Duodenal mucosa (tissue), 2 donors: Measurements from ENCODE around the gene SCUBE1.

Source experiments
- H3K27ac ChIP-seq: one replicate; pipeline ENCODE4 v1.7.0; 2013; ENCODE audit warnings: low read depth, low read length
- H3K27me3 ChIP-seq, 2 donors: one replicate each; pipeline ENCODE4 v1.7.0; 2013; ENCODE audit warnings: low read length in 2 of 2, control low read depth in 1 of 2; ENCODE audit not compliant: insufficient read depth in 2 of 2, control insufficient read depth in 1 of 2
- H3K36me3 ChIP-seq, 2 donors: one replicate each; pipeline ENCODE4 v1.7.0; 2013; ENCODE audit warnings: low read length in 2 of 2, control low read depth in 1 of 2; ENCODE audit not compliant: insufficient read depth in 2 of 2, control insufficient read depth in 1 of 2
- H3K4me1 ChIP-seq, 2 donors: one replicate each; pipeline ENCODE4 v1.7.0; 2013; ENCODE audit warnings: low read length in 2 of 2, control low read depth in 1 of 2; ENCODE audit not compliant: insufficient read depth in 2 of 2, control insufficient read depth in 1 of 2
- H3K4me3 ChIP-seq, 2 donors: one replicate each; pipeline ENCODE4 v1.7.0; 2013; ENCODE audit warnings: low read length in 2 of 2, low read depth in 1 of 2
- H3K9ac ChIP-seq, 2 donors: one replicate each; pipeline ENCODE4 v1.7.0; 2013; ENCODE audit warnings: low read length in 2 of 2, low read depth in 1 of 2
- H3K9me3 ChIP-seq, 2 donors: one replicate each; pipeline ENCODE4 v1.7.0; 2013; ENCODE audit warnings: low read length in 2 of 2, control low read depth in 1 of 2; ENCODE audit not compliant: control insufficient read depth in 1 of 2

Gene SCUBE1

GRCh38 chr22:43241138-43241597, 102.0 kb downstream of the SCUBE1 start:
- Histone ChIP-seq H3K27ac (no peak overlapping the region), H3K27me3 (no peaks in the 10 kb centered on the region), H3K9me3 (no peaks in the 10 kb centered on the region), H3K4me1 (no peaks in the 10 kb centered on the region), H3K4me3 (no peak overlapping the region), H3K9ac (no peak overlapping the region), H3K36me3 (no peaks in the 10 kb centered on the region)

- no peak overlapping the region for H3K27ac ChIP-seq
- no peaks in the 10 kb centered on the region for H3K9me3 ChIP-seq
- no peak overlapping the region for H3K4me3 ChIP-seq
- H3K9ac ChIP-seq: no peak overlapping the region
- no peaks in the 10 kb centered on the region for H3K36me3 ChIP-seq
- H3K27me3 ChIP-seq: peaks cover 0 to 1% of the 10 kb centered on the region in 2 donors
- no peaks in the 10 kb centered on the region for H3K4me1 ChIP-seq
Measured at GRCh38 chr22:43240614-43241013, 102.6 kb downstream of the SCUBE1 start.

DNA sequence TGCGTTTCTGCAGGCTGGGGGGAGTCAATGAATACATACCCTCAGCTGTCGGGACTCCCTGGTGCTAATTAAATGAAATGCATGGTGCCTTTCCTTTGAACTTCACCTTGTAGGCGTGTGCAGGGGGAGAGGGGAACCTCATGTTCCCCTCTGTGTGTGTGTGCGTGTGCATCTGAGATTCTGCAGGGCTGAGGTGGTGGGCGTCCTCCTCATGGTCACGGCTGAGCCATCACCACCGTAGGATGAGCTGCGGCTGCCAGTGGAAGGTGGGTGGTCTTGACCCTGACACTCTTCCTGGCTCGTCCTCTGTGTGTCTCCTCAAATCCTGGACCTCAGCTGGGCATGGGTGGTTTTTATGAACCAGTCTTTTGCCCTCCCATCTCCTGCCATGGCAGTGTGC, 103.2 kb downstream of the SCUBE1 start:
- no peak overlapping the region for H3K27ac ChIP-seq
- H3K9me3 ChIP-seq: no peaks in the 10 kb centered on the region
- H3K4me3 ChIP-seq: no peak overlapping the region

GRCh38 chr22:43239193-43239780, 103.9 kb downstream of the SCUBE1 start:
- Histone ChIP-seq H3K27ac (no peak overlapping the region), H3K4me1 (no peaks in the 10 kb centered on the region), H3K27me3 (peaks cover 0 to 3% of the 10 kb centered on the region in 2 donors), H3K9ac (no peak overlapping the region), H3K36me3 (no peaks in the 10 kb centered on the region), H3K9me3 (no peaks in the 10 kb centered on the region), H3K4me3 (no peak overlapping the region)

More for the DNA sequence above, 103.2 kb downstream of the SCUBE1 start:
- H3K27me3 ChIP-seq: peaks cover 0 to 3% of the 10 kb centered on the region in 2 donors
- H3K9ac ChIP-seq: no peak overlapping the region
- no peaks in the 10 kb centered on the region for H3K4me1 ChIP-seq
- H3K36me3 ChIP-seq: no peaks in the 10 kb centered on the region

DNA sequence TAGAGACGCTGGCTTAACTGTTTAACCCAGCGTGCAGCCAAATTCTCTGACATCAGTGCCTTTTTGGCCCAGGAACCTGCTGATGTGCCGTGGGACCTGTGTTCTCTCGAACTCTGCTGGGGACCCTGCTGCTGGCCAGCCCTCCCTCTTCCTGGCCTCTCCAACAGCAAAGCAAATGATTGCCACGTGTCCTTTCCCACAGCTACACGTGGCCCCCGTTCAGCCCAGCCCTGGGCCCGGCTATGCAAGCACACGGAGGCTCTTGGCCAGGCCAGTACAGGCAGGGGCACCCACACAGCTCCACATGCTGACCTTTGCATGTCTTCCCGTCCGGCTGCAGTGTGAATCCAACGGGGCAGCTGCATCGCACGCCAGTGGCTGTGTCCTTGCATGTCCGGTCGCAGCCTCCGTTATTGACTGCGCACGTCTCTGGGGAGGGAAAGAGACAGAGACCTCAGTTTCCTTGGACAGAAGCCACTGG, 104.6 kb downstream of the SCUBE1 start:
- Histone ChIP-seq H3K9me3 (no peaks in the 10 kb centered on the region), H3K4me3 (no peak overlapping the region), H3K27me3 (peaks cover 0 to 3% of the 10 kb centered on the region in 2 donors), H3K4me1 (no peaks in the 10 kb centered on the region), H3K9ac (no peak overlapping the region), H3K27ac (no peak overlapping the region), H3K36me3 (no peaks in the 10 kb centered on the region)

- no peaks in the 10 kb centered on the region for H3K36me3 ChIP-seq
- H3K27me3 ChIP-seq: peaks cover 0 to 3% of the 10 kb centered on the region in 2 donors
- no peaks in the 10 kb centered on the region for H3K9me3 ChIP-seq
- H3K27ac ChIP-seq: no peak overlapping the region
- no peak overlapping the region for H3K4me3 ChIP-seq
- H3K4me1 ChIP-seq: no peaks in the 10 kb centered on the region
- H3K9ac ChIP-seq: no peak overlapping the region
Measured at GRCh38 chr22:43237280-43237679, 105.9 kb downstream of the SCUBE1 start.

DNA sequence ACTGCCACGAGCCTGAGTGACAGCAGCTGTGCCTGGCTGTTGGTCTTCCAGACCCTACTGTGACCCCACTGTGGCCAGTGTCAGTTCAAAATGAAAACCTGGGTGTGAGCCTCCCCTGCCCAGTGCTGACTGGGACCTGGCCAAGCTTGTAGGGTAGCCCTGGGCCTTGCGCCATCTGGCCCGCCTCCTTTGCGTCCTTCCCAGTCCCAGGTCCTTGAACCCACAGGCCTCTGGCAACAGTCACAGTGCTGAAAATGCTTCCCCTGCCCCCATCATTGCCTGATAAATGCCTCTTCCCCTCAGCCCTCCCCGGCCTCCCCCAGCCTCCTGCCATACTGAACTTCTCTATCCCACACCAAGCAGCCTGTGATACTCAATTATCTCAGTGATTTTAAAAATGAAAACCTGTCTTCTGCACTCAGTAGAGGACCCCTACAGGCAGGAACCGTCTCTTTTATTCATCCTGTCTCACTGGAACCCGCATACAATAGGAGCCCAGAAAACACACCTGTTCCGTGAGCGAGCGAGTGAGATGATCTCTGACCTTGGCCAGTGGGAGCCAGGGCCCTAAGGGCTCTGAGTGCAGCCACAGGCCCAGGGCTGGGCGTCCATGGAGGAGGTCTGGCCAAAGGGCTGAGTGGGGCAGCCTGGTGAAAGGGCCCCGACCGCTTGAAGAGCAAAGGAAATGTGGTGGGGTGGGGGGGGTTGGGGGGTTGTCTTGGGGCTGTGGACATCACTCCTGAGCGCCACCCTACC, 106.6 kb downstream of the SCUBE1 start:
- Histone ChIP-seq H3K9ac (no peak overlapping the region), H3K4me3 (no peak overlapping the region), H3K27me3 (peaks cover 0 to 3% of the 10 kb centered on the region in 2 donors), H3K4me1 (no peaks in the 10 kb centered on the region), H3K36me3 (no peaks in the 10 kb centered on the region), H3K27ac (no peak overlapping the region), H3K9me3 (no peaks in the 10 kb centered on the region)

DNA sequence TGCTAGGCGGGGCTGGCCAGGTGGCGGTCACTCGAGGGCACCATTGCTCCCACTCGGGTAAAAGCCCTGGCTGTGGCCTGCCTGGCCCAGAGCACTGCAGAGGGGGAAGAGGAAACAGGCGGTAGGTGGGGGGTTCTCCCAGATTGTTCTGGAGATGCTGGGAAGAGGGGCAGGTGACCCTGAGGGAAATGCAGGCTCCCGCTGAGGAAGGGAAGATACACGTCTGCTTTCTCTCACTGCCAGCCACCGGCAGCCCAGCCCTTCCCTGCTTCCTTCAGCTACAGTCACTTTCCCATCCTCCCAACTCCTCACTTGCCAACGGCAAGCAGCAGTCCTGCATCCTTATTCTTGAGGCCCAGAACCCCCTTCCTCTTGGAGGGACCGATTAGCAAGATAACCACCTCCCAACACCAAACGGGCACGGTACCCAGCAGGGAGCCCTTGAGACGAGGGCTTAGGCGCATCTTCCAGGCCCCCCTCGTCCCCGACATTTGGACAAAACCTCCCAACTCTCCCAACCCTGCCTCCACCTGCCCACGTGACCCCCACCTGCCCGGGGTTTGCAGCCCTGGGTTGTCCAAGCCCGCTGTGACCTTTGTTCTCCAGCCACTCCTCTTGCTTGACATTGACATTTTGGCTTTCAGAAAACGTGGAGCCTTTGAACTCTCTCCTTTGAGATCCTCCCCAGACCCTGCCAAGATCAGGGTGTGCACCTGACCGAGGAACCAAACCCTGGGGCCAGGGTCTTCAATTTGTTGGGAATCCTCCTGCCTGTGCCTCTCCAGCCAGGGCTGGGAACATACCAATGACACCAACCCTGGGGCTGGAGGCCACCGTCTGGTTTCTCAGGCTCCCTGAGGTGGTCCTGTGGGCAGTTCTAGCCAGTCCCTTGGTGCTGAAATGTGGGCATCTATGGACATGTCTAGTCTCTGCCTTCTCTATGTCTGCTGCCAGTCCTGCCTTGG, 107.4 kb downstream of the SCUBE1 start:
- Histone ChIP-seq H3K36me3 (no peaks in the 10 kb centered on the region), H3K27me3 (peaks cover 0 to 3% of the 10 kb centered on the region in 2 donors), H3K9me3 (no peaks in the 10 kb centered on the region), H3K4me1 (no peaks in the 10 kb centered on the region), H3K27ac (no peak overlapping the region), H3K9ac (no peak overlapping the region), H3K4me3 (no peak overlapping the region)

- H3K36me3 ChIP-seq: no peaks in the 10 kb centered on the region
- H3K27ac ChIP-seq: no peak overlapping the region
- no peak overlapping the region for H3K4me3 ChIP-seq
- H3K4me1 ChIP-seq: no peaks in the 10 kb centered on the region
- peaks cover 0 to 3% of the 10 kb centered on the region in 2 donors for H3K27me3 ChIP-seq
- no peak overlapping the region for H3K9ac ChIP-seq
- H3K9me3 ChIP-seq: no peaks in the 10 kb centered on the region
Measured at GRCh38 chr22:43234264-43234988, 108.7 kb downstream of the SCUBE1 start.
